GM20000 (cell line): ENCODE results near the gene TPCN2.
A peak's percentile ranks its signal among the peaks of the same experiment; 100 is the strongest.

Source experiments
- DNase-seq: peaks from one replicate; pipeline ENCODE4 v3.0.0; 2012; ENCODE audit warnings: low spot score
- CTCF ChIP-seq: IDR thresholded peaks from 2 replicates; pipeline ENCODE4 v1.5.1; 2012; ENCODE audit warnings: mild to moderate bottlenecking, control low read depth; ENCODE audit errors: extremely low read depth, missing control alignments

Gene TPCN2

GRCh38 chr11:69095300-69095699 is 46.6 kb downstream of the TPCN2 start:
- no peak for TF ChIP-seq CTCF
- DNase-seq = no peak

DNA sequence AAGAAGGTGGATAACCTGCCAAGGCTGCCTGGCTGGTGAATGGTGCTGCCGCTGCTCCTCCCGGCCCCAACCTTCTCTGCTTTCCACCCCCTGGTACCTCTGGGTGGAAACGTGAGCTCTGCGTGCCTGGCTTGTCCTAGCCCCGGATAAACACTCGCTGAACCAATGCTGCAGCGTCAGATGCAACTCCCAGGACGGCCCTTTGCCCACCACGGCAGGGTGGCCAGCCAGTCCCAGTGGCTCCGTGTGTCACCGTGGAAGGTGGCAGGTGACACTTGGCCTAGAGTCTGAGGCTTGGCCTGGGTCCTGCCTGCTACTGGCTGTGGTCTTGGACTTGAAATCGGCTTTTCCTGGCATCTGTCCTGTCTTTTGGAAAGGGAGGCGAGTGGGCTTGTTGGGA is 47.7 kb downstream of the TPCN2 start:
- TF ChIP-seq CTCF = no peak
- no peak for DNase-seq

GRCh38 chr11:69097263-69097662 is 48.5 kb downstream of the TPCN2 start:
- DNase-seq = no peak
- no peak for TF ChIP-seq CTCF

GRCh38 chr11:69099180-69099579 is 50.4 kb downstream of the TPCN2 start:
- TF ChIP-seq CTCF = no peak

DNA sequence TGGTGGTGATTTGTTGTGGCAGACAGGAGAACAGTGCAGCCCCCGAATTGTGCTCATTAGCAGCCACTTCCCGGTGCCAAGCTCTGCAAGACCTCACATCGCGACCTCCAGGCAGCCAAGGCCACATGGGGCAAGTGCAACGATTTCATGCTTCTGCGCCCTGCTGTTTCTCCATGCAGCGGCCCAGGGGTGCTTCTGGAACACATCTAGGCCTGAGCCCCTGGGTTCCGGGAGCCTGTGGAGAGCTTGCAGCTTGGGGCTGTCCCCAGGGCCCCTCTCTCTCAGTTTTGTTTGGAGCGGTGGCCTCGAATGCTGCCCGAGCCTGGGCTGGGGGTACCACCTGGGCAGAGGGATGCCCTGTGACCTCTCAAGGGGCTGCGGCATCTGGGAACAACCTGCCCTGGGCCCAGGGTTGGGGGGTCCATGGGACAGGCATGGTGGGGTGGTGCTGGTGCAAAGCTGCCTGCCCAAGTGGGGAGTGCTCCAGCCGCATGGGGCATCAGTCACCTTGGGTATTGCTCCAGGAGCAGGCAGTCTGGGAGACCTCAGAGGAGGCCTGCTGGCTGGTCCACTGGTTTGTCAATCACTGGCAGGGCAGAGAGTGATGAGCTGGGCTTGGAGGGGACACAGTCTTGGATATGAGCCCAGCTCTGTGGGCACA is 51.9 kb downstream of the TPCN2 start:
- no peak for TF ChIP-seq CTCF
- DNase-seq = no peak

More at GRCh38 chr11:69099180-69099579, 50.4 kb downstream of the TPCN2 start:
- no peak for DNase-seq

- DNase-seq = peak; percentile 88
- TF ChIP-seq CTCF = peak; percentile 96
These were observed 52.5 kb downstream of the TPCN2 start for GRCh38 chr11:69101115-69101791.

GRCh38 chr11:69101792-69102695 is 53.3 kb downstream of the TPCN2 start:
- no peak for TF ChIP-seq CTCF
- no peak for DNase-seq
